Esophagus muscularis mucosa (tissue), 4 donors: Measurements from ENCODE around the gene SLC35G3. TPM values are rescaled to one million over a fixed set of nuclear protein-coding genes. Genes with fewer than 3 reads are reported as not detected.
"Not testable (repeated sequence)": the region's sequence is repeated elsewhere in the genome, so short reads cannot be mapped to it uniquely, and the experiment has no call there.

Experiments used
- DNase-seq: peaks from one replicate; pipeline ENCODE4 v3.0.0-alpha.2; 2017; ENCODE audit errors: extremely low spot score
- H3K27ac ChIP-seq, 4 donors: fragments of 200-600 bp; sonication (generic); replicated peaks in 1 of 4; 1 replicate in 3 of 4; 2 replicates in 1 of 4; pipeline ENCODE4 v1.5.1; 2016 to 2019; ENCODE audit warnings: mild to moderate bottlenecking in 1 of 4
- H3K27me3 ChIP-seq, 4 donors: fragments of 200-600 bp; sonication (generic); one replicate each; pipeline versions ENCODE4 v1.5.1 to v1.6.0; 2016 to 2019
- H3K36me3 ChIP-seq, 4 donors: fragments of 200-600 bp; sonication (generic); one replicate each; pipeline ENCODE4 v1.5.1; 2016 to 2019
- H3K4me1 ChIP-seq, 4 donors: fragments of 200-600 bp; sonication (generic); one replicate each; pipeline ENCODE4 v1.5.1; 2016 to 2019
- H3K4me3 ChIP-seq, 4 donors: fragments of 200-600 bp; sonication (generic); 1 replicate in 2 of 4; 2 replicates in 2 of 4; pipeline ENCODE4 v1.5.1; 2016 to 2019; ENCODE audit warnings: mild to moderate bottlenecking in 4 of 4, moderate library complexity in 1 of 4
- H3K9me3 ChIP-seq, 4 donors: fragments of 200-600 bp; sonication (generic); 1 replicate in 3 of 4; 2 replicates in 1 of 4; pipeline ENCODE4 v1.5.1; 2016 to 2019
- CTCF ChIP-seq, 3 experiments: fragments of 200-600 bp in 2 of 3; fragments of 450-650 bp in 1 of 3; sonication (generic) in 2 of 3; IDR thresholded peaks; one replicate each; pipeline ENCODE4 v1.5.1; 2017 to 2019; ENCODE audit warnings: antibody characterized with exemption in 3 of 3, mild to moderate bottlenecking in 2 of 3, moderate library complexity in 1 of 3
- EP300 ChIP-seq: sonication (generic); formaldehyde crosslinking; IDR thresholded peaks from one replicate; pipeline ENCODE4 v1.6.1; 2017; ENCODE audit warnings: antibody characterized with exemption
- POLR2A ChIP-seq: fragments of 450-650 bp; IDR thresholded peaks from one replicate; pipeline ENCODE4 v1.6.1; 2017; ENCODE audit warnings: antibody characterized with exemption, moderate library complexity, mild to moderate bottlenecking, low read depth
- POLR2AphosphoS5 ChIP-seq, 2 donors: sonication (generic); formaldehyde crosslinking; IDR thresholded peaks; one replicate each; pipeline ENCODE4 v1.6.1; 2017; ENCODE audit warnings: antibody characterized with exemption in 2 of 2
- WGBS: methylation state at CpG from one replicate; pipeline ENCODE4 v1.1.5; 2018; 5-methylcytosine and 5-hydroxymethylcytosine counted together
- intact Hi-C: fragments of 100-400 bp; cut with DNase I; formaldehyde crosslinking; loops from one replicate; pipeline ENCODE4 v1.15.1; 2023
- total RNA-seq, 4 donors: library from RNA; depleted of rRNA; stranded (reverse); fragments of >200 nt; gene quantifications; one replicate each; pipeline versions ENCODE4 v1.1.0 to v1.2.1, GENCODE V29; 2016

Gene SLC35G3
- total RNA-seq, 4 donors from 2014 or later: not detected

GRCh38 chr17:35154196-35155165 lies 39.7 kb downstream of the SLC35G3 start:
- no peak for DNase-seq
- Histone ChIP-seq H3K4me1 (peaks cover 0 to 4% (median 0%) of the 10 kb centered on the region in 4 donors), H3K36me3 (peaks cover 0 to 53% (median 0%) of the 10 kb centered on the region in 4 donors), H3K9me3 (no peaks in the 10 kb centered on the region), H3K27ac (no peak overlapping the region), H3K27me3 (no peaks in the 10 kb centered on the region), H3K4me3 (no peak overlapping the region)
- WGBS: 89% methylated on average over 13 of the region's 13 CpGs
- intact Hi-C loops: loop anchor here (10.0 kb wide), 1 partner anchor 60 kb away; no protein-coding TSS in a partner anchor
- TF ChIP-seq POLR2A: no peak
- no peak for TF ChIP-seq CTCF (IDR thresholded peaks at IDR 0.05)
- no peak for TF ChIP-seq EP300
- TF ChIP-seq POLR2AphosphoS5 (IDR thresholded peaks at IDR 0.05): no peak

GRCh38 chr17:35152421-35153140 lies 41.6 kb downstream of the SLC35G3 start:
- no peak overlapping the region for H3K27ac ChIP-seq
- no peak for DNase-seq
- intact Hi-C loops: loop anchor here (10.0 kb wide), 1 partner anchor 62 kb away; no protein-coding TSS in a partner anchor
- H3K4me3 ChIP-seq: no peak overlapping the region
- peaks cover 0 to 2% (median 0%) of the 10 kb centered on the region in 4 donors for H3K27me3 ChIP-seq
- H3K4me1 ChIP-seq: peaks cover 0 to 4% (median 0%) of the 10 kb centered on the region in 4 donors
- TF ChIP-seq POLR2AphosphoS5 (IDR thresholded peaks at IDR 0.05) (no peak), POLR2A (no peak), EP300 (no peak), CTCF (IDR thresholded peaks at IDR 0.05) (no peak)
- H3K9me3 ChIP-seq: no peaks in the 10 kb centered on the region
- H3K36me3 ChIP-seq: peaks cover 0 to 37% (median 0%) of the 10 kb centered on the region in 4 donors
- 59% methylated on average over 13 of the region's 13 CpGs for WGBS

GRCh38 chr17:35151080-35151479 lies 43.1 kb downstream of the SLC35G3 start:
- intact Hi-C loops: loop anchor here (10.0 kb wide), 1 partner anchor 64 kb away; no protein-coding TSS in a partner anchor
- peaks cover 0 to 37% (median 0%) of the 10 kb centered on the region in 4 donors for H3K36me3 ChIP-seq
- H3K27ac ChIP-seq, H3K4me1 ChIP-seq, H3K4me3 ChIP-seq, H3K9me3 ChIP-seq, H3K27me3 ChIP-seq, DNase-seq: not testable (repeated sequence)
- WGBS: 95% methylated on average over 29 of the region's 29 CpGs

- Histone ChIP-seq H3K27ac (no peak overlapping the region), H3K9me3 (no peaks in the 10 kb centered on the region), H3K4me3 (no peak overlapping the region), H3K27me3 (peaks cover 0 to 3% (median 0%) of the 10 kb centered on the region in 4 donors), H3K36me3 (peaks cover 0 to 27% (median 0%) of the 10 kb centered on the region in 4 donors), H3K4me1 (peaks cover 0 to 4% (median 0%) of the 10 kb centered on the region in 4 donors)
- intact Hi-C loops: loop anchor here (10.0 kb wide), 1 partner anchor 65 kb away; no protein-coding TSS in a partner anchor
- TF ChIP-seq POLR2A (no peak), POLR2AphosphoS5 (IDR thresholded peaks at IDR 0.05) (no peak), EP300 (no peak), CTCF (IDR thresholded peaks at IDR 0.05) (no peak)
- DNase-seq: no peak
- WGBS: 94% methylated on average over 3 of the region's 11 CpGs
These were observed 44.3 kb downstream of the SLC35G3 start for GRCh38 chr17:35149941-35150340.

GRCh38 chr17:35148144-35148543 lies 46.0 kb downstream of the SLC35G3 start:
- no peak for TF ChIP-seq POLR2AphosphoS5 (IDR thresholded peaks at IDR 0.05)
- no peak for TF ChIP-seq EP300
- no peak for TF ChIP-seq POLR2A
- TF ChIP-seq CTCF (IDR thresholded peaks at IDR 0.05): no peak
- H3K4me3 ChIP-seq: no peak overlapping the region
- H3K36me3 ChIP-seq: peaks cover 0 to 12% (median 0%) of the 10 kb centered on the region in 4 donors
- H3K27ac ChIP-seq: no peak overlapping the region
- intact Hi-C loops: no loop called here
- H3K27me3 ChIP-seq: peaks cover 0 to 3% (median 0%) of the 10 kb centered on the region in 4 donors
- DNase-seq: no peak
- H3K4me1 ChIP-seq: peaks cover 0 to 4% (median 0%) of the 10 kb centered on the region in 4 donors
- H3K9me3 ChIP-seq: no peaks in the 10 kb centered on the region
- WGBS: 72% methylated on average over 8 of the region's 9 CpGs
